AG09309 (cell line): Measurements from ENCODE around the gene PJA2.
"Not testable (repeated sequence)": the region's sequence is repeated elsewhere in the genome, so short reads cannot be mapped to it uniquely, and the experiment has no call there.

Source experiments
- DNase-seq: peaks from one replicate; pipeline ENCODE4 v3.0.0-alpha.2; 2010; ENCODE audit warnings: low read depth
- H3K4me3 ChIP-seq: 2 replicates; pipeline ENCODE4 v1.5.1; 2011; ENCODE audit warnings: mild to moderate bottlenecking, low read depth, low read length, moderate library complexity; ENCODE audit not compliant: control insufficient read depth
- TF ChIP-seq, protein P1 (sequence below): IDR thresholded peaks from 2 replicates; pipeline ENCODE4 v1.5.1; 2011; ENCODE audit warnings: mild to moderate bottlenecking, low read depth, low read length, inconsistent platforms; ENCODE audit not compliant: insufficient read depth, control insufficient read depth; ENCODE audit errors: missing control alignments

Gene PJA2

DNA sequence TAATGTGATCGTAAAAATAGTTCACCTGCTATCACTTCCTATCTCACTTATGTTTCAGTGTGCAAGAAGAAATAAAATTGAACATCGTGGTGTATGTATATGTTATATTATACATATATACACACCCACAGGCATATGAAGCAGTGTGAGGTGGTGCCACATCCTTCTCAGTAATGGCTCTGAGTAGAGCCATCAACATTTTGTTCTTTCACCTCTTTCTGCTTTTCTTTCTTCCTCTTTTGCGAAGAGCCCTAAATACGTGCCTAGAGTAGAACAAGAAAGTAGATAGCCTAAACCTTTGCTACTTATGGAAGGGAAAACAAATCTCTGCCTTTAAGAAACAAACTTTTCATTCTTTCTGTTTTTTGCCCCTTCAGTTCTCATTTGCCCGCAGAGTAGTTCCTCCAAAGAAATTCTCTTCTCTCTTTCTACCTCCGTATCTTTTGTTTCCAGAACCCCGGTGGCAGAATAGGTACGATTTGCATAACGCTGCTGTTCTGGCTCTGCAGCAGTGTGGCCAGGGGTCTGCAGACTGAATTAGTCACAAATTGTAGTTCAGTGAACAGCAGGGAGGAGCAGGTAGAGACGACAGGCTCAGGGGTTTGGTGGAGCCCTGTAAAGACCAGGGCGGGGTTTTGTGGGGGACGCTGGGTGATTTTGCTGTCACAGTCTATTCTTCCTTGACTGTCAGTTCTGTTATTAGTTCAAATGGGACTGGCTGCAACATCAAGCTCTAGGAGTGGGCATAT is 40.5 kb upstream of the PJA2 start:
- TF ChIP-seq, protein P1, sequence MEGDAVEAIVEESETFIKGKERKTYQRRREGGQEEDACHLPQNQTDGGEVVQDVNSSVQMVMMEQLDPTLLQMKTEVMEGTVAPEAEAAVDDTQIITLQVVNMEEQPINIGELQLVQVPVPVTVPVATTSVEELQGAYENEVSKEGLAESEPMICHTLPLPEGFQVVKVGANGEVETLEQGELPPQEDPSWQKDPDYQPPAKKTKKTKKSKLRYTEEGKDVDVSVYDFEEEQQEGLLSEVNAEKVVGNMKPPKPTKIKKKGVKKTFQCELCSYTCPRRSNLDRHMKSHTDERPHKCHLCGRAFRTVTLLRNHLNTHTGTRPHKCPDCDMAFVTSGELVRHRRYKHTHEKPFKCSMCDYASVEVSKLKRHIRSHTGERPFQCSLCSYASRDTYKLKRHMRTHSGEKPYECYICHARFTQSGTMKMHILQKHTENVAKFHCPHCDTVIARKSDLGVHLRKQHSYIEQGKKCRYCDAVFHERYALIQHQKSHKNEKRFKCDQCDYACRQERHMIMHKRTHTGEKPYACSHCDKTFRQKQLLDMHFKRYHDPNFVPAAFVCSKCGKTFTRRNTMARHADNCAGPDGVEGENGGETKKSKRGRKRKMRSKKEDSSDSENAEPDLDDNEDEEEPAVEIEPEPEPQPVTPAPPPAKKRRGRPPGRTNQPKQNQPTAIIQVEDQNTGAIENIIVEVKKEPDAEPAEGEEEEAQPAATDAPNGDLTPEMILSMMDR, result no peak
- no peak for DNase-seq
- no peak overlapping the region for H3K4me3 ChIP-seq

DNA sequence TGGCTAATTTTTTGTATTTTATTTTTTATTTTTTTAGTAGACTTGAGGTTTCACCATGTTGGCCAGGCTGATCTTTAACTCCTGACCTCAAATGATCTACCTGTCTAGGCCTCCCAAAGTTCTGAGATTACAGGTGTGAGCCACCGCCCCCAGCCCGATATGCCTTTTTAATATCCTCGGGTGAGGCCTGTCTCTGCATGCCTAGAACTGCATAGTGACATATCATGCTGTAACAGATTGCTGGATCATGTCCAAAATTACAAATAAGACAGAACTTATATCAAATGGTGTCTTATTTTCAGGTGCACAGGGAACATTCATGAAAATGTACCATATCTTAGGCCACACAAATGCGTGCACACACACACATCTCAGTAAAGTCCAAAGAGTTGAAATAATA is 39.1 kb upstream of the PJA2 start:
- no peak overlapping the region for H3K4me3 ChIP-seq
- DNase-seq, result no peak
- TF ChIP-seq, protein P1, result no peak

DNA sequence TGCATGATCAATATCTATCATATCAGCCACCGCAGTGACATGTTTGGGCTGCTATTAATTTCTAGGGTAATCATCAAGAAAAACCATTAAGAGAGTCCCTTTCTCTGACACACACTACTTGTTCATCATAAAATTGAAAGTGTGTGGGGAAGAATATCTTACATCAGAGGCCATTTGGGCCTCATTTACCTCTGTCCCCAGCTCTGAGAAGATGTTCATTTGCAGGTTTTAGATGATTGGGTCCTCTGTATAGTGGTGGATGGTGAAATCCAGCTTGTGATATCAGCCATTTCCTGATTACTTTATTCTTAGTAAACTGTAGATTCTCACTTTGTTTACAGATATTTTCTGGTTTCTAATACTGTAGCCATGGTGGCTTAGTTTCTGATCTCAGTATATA is 29.8 kb upstream of the PJA2 start:
- H3K4me3 ChIP-seq, result no peak overlapping the region
- no peak for DNase-seq
- TF ChIP-seq, protein P1, result no peak

DNA sequence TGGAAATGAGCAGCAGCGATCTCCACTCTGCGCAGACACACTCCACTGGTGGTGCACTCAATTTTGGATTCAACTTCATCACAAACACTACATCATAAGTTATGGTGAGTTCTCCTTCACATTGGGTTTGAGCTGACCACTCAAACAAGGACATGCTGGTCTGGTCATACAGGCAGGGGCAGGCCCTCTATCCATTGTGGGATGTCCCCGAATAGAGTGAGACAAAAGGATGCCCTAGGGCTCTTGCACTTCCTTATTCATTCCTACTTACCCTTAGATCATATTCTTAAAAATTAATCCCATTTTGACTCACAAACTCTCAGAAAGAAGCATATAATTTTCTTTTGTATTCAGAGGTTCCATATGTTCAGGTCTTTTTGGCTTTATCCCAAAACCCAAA is 16.3 kb upstream of the PJA2 start:
- H3K4me3 ChIP-seq, result no peak overlapping the region
- TF ChIP-seq, protein P1, result no peak
- no peak for DNase-seq

DNA sequence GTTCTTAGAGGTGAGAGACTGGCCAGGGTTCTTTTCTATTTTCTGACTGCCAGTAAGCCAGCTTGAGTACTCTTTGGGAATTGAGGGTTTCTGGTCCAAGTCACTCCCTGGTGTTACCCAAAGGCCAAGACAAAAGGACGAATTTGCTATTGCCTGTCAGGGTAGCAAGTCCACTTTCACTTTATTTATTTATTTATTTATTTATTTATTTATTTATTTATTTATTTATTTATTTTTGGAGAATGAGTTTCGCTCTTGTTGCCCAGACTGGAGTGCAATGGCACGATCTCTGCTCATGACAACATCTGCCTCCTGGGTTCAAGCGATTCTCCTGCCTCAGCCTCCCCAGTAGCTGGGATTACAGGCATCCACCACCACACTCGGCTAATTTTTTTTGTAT is 15.7 kb upstream of the PJA2 start:
- DNase-seq, result not testable (repeated sequence)

DNA sequence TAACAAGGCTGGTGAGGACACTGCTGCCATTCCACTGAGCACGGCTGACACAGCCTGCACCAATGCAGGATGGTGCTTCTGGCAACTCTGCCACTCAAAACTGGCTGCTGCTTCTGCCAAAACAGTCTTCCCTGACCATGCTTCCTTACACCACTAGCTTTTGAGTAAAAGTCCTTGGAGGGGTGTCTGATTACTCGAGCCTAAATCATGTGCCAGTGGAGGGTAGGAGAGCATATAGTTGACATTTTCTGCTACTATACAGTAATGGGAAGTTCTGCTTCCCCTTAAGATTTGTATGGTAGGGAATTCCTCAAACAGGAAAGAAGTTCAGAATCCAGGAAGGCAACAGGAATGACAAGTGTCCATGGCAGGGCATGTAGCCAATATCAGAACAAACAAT is 12.2 kb upstream of the PJA2 start:
- H3K4me3 ChIP-seq, result no peak overlapping the region

More for the DNA sequence above, 15.7 kb upstream of the PJA2 start:
- not testable (repeated sequence) for H3K4me3 ChIP-seq

DNA sequence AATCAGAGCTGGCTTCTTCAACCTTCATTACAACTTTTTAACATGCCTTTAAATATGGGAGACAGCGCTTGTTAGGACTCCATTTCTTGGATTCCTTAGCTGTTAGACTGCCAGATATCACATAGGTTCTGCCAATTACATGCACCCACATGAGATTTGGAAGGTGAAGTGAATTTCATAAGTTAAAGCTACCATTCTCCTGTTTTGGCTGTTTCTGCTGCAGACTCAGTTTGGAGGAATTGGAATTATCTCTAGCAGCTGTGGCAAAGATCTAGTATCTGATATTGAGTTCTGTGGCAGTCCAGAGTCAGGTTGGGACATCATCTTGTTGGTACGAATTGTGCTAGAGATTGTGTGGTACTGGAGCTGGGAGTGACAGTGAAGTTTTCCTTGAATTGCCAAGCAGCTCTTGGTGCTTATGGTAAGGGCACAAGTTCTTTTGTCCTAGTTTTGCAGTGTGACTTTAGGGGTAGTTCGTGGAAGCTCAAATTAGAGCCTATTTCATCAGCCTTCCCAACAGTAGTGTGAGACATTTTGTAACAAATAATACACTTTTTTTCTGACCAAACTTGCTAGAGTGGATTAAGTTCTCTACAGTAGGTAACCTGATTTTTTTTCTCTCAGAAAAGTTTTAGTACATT is 9.1 kb upstream of the PJA2 start:
- TF ChIP-seq, protein P1, result no peak
- H3K4me3 ChIP-seq, result no peak overlapping the region
- DNase-seq, result no peak

More for the DNA sequence above, 12.2 kb upstream of the PJA2 start:
- no peak for DNase-seq
- TF ChIP-seq, protein P1, result no peak
